Measurements from ENCODE around the gene CBX5. TPM values are rescaled to one million over a fixed set of nuclear protein-coding genes. Genes with fewer than 3 reads are reported as not detected.

CBX5 gene
- total RNA-seq, 4 donors from 2014 or later: 20.5 to 133 (median 50.1) TPM

DNA sequence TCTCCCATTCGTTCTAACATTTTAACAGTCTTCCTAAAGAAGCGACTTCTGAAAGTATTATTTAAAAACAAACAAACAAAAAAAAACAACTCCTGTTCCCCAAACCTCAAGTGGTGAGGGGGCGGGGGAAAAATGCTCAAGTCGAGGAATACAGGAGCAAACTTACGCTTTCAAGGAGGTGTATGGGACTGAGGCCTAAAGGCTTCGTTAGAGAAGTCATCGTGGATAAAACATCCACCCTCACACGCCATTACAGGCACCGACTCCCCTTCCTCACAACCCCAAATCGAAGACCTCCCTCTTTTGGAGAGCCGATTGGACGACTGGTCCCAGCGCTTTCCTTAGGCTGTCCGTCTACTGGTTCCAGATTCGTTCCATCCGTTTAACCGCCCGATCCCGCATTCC lies 693 bp downstream of the CBX5 start:
- H3K9me3 ChIP-seq: no peaks in the 10 kb centered on the region
- H3K4me3 ChIP-seq: peak overlapping the region; percentile 78 to 91
- no peaks in the 10 kb centered on the region for H3K36me3 ChIP-seq
- no peaks in the 10 kb centered on the region for H3K27me3 ChIP-seq
- intact Hi-C loops (cut with DNase I; ENCODE audit: low total_unique reads): no loop called here
- H3K4me1 ChIP-seq: peaks cover 19 to 23% of the 10 kb centered on the region in 2 donors
- DNase-seq: no peak
- peak overlapping the region; percentile 97 to 98 for H3K27ac ChIP-seq
- TF ChIP-seq POLR2A (IDR thresholded peaks at IDR 0.05): no peak
- TF ChIP-seq, protein P1, sequence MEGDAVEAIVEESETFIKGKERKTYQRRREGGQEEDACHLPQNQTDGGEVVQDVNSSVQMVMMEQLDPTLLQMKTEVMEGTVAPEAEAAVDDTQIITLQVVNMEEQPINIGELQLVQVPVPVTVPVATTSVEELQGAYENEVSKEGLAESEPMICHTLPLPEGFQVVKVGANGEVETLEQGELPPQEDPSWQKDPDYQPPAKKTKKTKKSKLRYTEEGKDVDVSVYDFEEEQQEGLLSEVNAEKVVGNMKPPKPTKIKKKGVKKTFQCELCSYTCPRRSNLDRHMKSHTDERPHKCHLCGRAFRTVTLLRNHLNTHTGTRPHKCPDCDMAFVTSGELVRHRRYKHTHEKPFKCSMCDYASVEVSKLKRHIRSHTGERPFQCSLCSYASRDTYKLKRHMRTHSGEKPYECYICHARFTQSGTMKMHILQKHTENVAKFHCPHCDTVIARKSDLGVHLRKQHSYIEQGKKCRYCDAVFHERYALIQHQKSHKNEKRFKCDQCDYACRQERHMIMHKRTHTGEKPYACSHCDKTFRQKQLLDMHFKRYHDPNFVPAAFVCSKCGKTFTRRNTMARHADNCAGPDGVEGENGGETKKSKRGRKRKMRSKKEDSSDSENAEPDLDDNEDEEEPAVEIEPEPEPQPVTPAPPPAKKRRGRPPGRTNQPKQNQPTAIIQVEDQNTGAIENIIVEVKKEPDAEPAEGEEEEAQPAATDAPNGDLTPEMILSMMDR (IDR thresholded peaks at IDR 0.05): peak in 1 of 4 experiments; percentile 8

DNA sequence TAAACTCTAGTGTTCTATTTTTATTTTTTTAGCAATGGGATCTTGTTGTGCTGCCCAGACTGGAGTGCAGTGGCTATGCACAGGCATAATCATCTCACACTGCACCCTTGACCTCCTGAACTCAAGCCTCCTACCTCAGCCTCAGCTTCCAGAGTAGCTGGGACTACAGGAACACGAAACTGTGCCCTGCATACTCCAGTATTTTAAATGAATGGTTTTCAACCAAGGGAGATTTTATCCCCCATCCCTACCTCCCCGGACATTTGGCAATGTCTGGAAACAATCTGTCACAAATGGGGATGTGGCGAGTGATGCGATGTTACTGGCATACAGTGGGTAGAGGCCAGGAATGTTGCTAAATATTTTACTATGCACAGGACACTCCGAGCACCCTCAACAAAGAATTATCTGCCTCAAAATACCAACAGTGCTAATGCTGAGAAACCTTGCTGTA lies 2.1 kb downstream of the CBX5 start:
- Histone ChIP-seq H3K4me1 (peaks cover 10 to 15% of the 10 kb centered on the region in 2 donors), H3K27ac (peak overlapping the region in 1 of 2 donors; percentile 12)

GRCh38 chr12:54276368-54276767 lies 3.6 kb downstream of the CBX5 start:
- intact Hi-C loops (cut with DNase I; ENCODE audit: low total_unique reads): no loop called here

More for the DNA sequence above, 2.1 kb downstream of the CBX5 start:
- Histone ChIP-seq H3K4me3 (no peak overlapping the region), H3K27me3 (no peaks in the 10 kb centered on the region), H3K36me3 (no peaks in the 10 kb centered on the region), H3K9me3 (no peaks in the 10 kb centered on the region)
- no peak for DNase-seq
- TF ChIP-seq, protein P1 (IDR thresholded peaks at IDR 0.05): no peak
- TF ChIP-seq POLR2A (IDR thresholded peaks at IDR 0.05): no peak
- intact Hi-C loops (cut with DNase I; ENCODE audit: low total_unique reads): no loop called here

DNA sequence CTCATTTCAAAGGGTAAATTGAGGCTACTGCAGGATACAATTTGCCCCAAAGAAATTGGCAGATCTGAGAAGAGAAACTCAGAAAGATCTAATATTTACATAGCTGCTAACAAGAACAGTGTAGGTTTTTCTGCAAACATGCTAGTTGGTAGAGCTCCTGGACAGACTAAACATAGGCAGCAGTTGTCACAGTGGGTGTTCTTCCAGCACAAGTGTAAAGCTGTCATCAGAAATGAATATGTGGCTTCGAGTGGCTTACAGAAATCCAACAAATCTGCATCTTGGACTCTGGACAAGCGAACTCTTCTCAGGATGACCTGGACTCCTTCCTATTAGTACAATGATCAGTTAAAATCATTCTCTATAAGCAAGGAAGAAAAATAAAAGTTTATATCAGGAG lies 5.9 kb downstream of the CBX5 start:
- H3K4me1 ChIP-seq: peaks cover 7 to 10% of the 10 kb centered on the region in 2 donors
- H3K36me3 ChIP-seq: no peaks in the 10 kb centered on the region
- no peak overlapping the region for H3K27ac ChIP-seq
- H3K27me3 ChIP-seq: no peaks in the 10 kb centered on the region
- DNase-seq: no peak
- H3K4me3 ChIP-seq: no peak overlapping the region
- H3K9me3 ChIP-seq: no peaks in the 10 kb centered on the region
- intact Hi-C loops (cut with DNase I; ENCODE audit: low total_unique reads): no loop called here
- no peak for TF ChIP-seq POLR2A (IDR thresholded peaks at IDR 0.05)
- TF ChIP-seq, protein P1 (IDR thresholded peaks at IDR 0.05): no peak

More at GRCh38 chr12:54276368-54276767, 3.6 kb downstream of the CBX5 start:
- Histone ChIP-seq H3K4me1 (peaks cover 7 to 10% of the 10 kb centered on the region in 2 donors), H3K27me3 (no peaks in the 10 kb centered on the region), H3K9me3 (no peaks in the 10 kb centered on the region), H3K4me3 (no peak overlapping the region), H3K27ac (no peak overlapping the region), H3K36me3 (no peaks in the 10 kb centered on the region)
- TF ChIP-seq POLR2A (IDR thresholded peaks at IDR 0.05): no peak
- TF ChIP-seq, protein P1 (IDR thresholded peaks at IDR 0.05): no peak
- no peak for DNase-seq

DNA sequence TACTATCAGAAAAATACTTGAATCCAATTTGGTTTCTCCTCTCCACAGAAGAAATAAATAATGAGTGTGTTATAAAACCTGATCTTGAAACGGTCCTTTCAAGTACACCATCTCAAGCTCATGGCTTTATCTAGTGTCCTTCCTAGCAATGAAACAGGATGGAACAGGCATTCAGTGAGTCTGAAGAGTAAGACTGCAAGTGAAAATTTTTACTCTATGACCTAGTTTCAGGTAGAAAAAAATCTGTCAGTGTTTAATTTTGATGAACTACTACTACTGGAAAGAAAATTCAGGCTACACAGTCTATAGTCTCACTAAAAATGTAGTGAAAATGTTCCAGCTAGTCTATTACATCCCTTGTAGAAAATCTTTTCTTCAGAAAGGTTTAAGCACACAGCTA lies 7.7 kb downstream of the CBX5 start:
- no peak for DNase-seq
- Histone ChIP-seq H3K36me3 (no peaks in the 10 kb centered on the region), H3K4me3 (no peak overlapping the region), H3K9me3 (no peaks in the 10 kb centered on the region), H3K27ac (peak overlapping the region in 1 of 2 donors; percentile 21), H3K4me1 (no peaks in the 10 kb centered on the region), H3K27me3 (no peaks in the 10 kb centered on the region)
- TF ChIP-seq, protein P1 (IDR thresholded peaks at IDR 0.05): no peak
- no peak for TF ChIP-seq POLR2A (IDR thresholded peaks at IDR 0.05)
- intact Hi-C loops (cut with DNase I; ENCODE audit: low total_unique reads): no loop called here
